Measurements from ENCODE around the gene HAUS7. TPM values are rescaled to one million over a fixed set of nuclear protein-coding genes. Genes with fewer than 3 reads are reported as not detected.

HAUS7 gene
- polyA plus RNA-seq, 1 donor from 2014 or later: 27.7 TPM

DNA sequence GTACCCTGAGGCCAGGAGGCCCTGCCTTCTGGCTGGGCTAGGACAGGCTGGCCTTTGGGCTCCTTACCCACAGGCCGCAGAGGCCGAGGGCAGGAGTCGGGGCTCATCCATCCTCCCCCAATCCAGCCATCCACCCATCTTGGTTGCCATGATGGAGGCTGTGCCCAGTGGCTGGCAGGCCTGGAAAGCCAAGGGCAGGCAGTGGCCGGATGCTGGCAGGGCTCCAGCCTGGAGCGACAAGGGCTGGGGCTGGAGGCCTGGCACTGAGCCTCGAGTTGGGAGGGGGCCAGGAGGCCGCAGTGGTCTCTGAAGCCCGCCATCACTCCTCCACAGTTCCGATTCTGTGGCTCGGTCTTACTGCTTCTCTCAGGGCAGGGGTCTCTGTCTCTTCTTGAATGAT is 15.8 kb upstream of the HAUS7 start:
- Histone ChIP-seq H3K36me3 (ENCODE audit: insufficient read depth, low read length) (no peaks in the 10 kb centered on the region), H2AFZ (ENCODE audit: low read depth, low read length) (no peak overlapping the region), H3K27ac (ENCODE audit: low read length) (no peak overlapping the region), H3K9me3 (ENCODE audit: low read length) (no peaks in the 10 kb centered on the region), H3K9me2 (ENCODE audit: insufficient read depth, low read length) (no peaks in the 10 kb centered on the region), H3F3A (ENCODE audit: insufficient read depth, low read length, poor library complexity, severe bottlenecking) (no peaks in the 10 kb centered on the region), H3K27me3 (ENCODE audit: insufficient read depth, low read depth, low read length) (no peaks in the 10 kb centered on the region), H4K20me1 (ENCODE audit: insufficient read depth) (no peaks in the 10 kb centered on the region), H3K9ac (ENCODE audit: low read length) (no peak overlapping the region), H3K79me2 (replicated peaks; ENCODE audit: insufficient read depth, low read length) (no peaks in the 10 kb centered on the region), H3K4me2 (ENCODE audit: low read length) (no peak overlapping the region), H3K4me3 (ENCODE audit: low read length) (no peak overlapping the region)
- TF ChIP-seq EP300 (conservative IDR thresholded peaks at IDR 0.05; ENCODE audit: poor library complexity, severe bottlenecking): no peak
- no peak for TF ChIP-seq POLR2AphosphoS5 (IDR thresholded peaks at IDR 0.05)
- no peak for TF ChIP-seq REST (IDR thresholded peaks at IDR 0.05; ENCODE audit: borderline replicate concordance)
- TF ChIP-seq CTCF (IDR thresholded peaks at IDR 0.05; ENCODE audit: poor library complexity, severe bottlenecking): no peak
- TF ChIP-seq EZH2 (IDR thresholded peaks at IDR 0.05; ENCODE audit: borderline replicate concordance, insufficient read depth, low read length, poor library complexity, severe bottlenecking): no peak
- TF ChIP-seq MXI1 (conservative IDR thresholded peaks at IDR 0.05; ENCODE audit: poor library complexity, severe bottlenecking): no peak
- TF ChIP-seq TAF1 (IDR thresholded peaks at IDR 0.05; ENCODE audit: low read depth): no peak
- TF ChIP-seq SMC3 (conservative IDR thresholded peaks at IDR 0.05; ENCODE audit: poor library complexity): no peak
- TF ChIP-seq RAD21 (conservative IDR thresholded peaks at IDR 0.05): no peak

GRCh38 chrX:153485396-153486080 is 15.2 kb upstream of the HAUS7 start:
- Histone ChIP-seq H4K20me1 (ENCODE audit: insufficient read depth) (no peaks in the 10 kb centered on the region), H3K9me3 (ENCODE audit: low read length) (no peaks in the 10 kb centered on the region), H3F3A (ENCODE audit: insufficient read depth, low read length, poor library complexity, severe bottlenecking) (no peaks in the 10 kb centered on the region), H3K36me3 (ENCODE audit: insufficient read depth, low read length) (no peaks in the 10 kb centered on the region), H3K9ac (ENCODE audit: low read length) (no peak overlapping the region), H3K4me3 (ENCODE audit: low read length) (no peak overlapping the region), H3K9me2 (ENCODE audit: insufficient read depth, low read length) (no peaks in the 10 kb centered on the region), H3K27ac (ENCODE audit: low read length) (no peak overlapping the region), H3K79me2 (replicated peaks; ENCODE audit: insufficient read depth, low read length) (no peaks in the 10 kb centered on the region), H2AFZ (ENCODE audit: low read depth, low read length) (no peak overlapping the region), H3K4me2 (ENCODE audit: low read length) (no peak overlapping the region), H3K27me3 (ENCODE audit: insufficient read depth, low read depth, low read length) (no peaks in the 10 kb centered on the region)
- no peak for TF ChIP-seq EZH2 (IDR thresholded peaks at IDR 0.05; ENCODE audit: borderline replicate concordance, insufficient read depth, low read length, poor library complexity, severe bottlenecking)
- no peak for TF ChIP-seq TAF1 (IDR thresholded peaks at IDR 0.05; ENCODE audit: low read depth)
- no peak for TF ChIP-seq CTCF (IDR thresholded peaks at IDR 0.05; ENCODE audit: poor library complexity, severe bottlenecking)
- TF ChIP-seq REST (IDR thresholded peaks at IDR 0.05; ENCODE audit: borderline replicate concordance): no peak
- TF ChIP-seq EP300 (conservative IDR thresholded peaks at IDR 0.05; ENCODE audit: poor library complexity, severe bottlenecking): no peak
- TF ChIP-seq RAD21 (conservative IDR thresholded peaks at IDR 0.05): no peak
- no peak for TF ChIP-seq SMC3 (conservative IDR thresholded peaks at IDR 0.05; ENCODE audit: poor library complexity)
- no peak for TF ChIP-seq POLR2AphosphoS5 (IDR thresholded peaks at IDR 0.05)
- no peak for TF ChIP-seq MXI1 (conservative IDR thresholded peaks at IDR 0.05; ENCODE audit: poor library complexity, severe bottlenecking)

Measured in neural cell (in vitro differentiated cells).